HG03378 (cell line): ENCODE measurements around the gene ZNF860.
"Not testable (repeated sequence)": the region's sequence is repeated elsewhere in the genome, so short reads cannot be mapped to it uniquely, and the experiment has no call there.

Source experiments
- ATAC-seq: cut with Tn5 transposase; IDR thresholded peaks from one replicate; pipeline ENCODE4 v1.9.1; 2021; ENCODE audit warnings: mild to moderate bottlenecking, moderate library complexity; ENCODE audit not compliant: unreplicated experiment

The ZNF860 gene

DNA sequence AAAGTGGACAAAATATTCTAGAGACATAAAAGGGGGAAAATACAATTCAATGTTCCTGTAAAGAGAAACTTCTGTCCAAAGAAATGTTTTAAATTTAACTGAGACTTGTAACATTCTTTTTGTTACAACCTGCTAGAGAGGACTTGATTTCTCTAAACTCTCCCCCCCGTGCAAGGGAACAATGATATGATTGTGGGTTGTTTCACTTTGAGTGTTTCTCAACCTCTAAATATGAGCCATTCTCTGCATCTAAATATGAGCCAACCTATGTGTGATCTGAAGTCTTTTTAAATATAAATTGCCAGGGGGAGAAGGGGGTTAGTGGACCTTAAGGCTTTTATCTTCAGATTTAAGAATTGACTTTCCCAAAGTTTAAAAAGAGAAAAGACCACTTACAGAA is 14.6 kb downstream of the ZNF860 start:
- no peak for ATAC-seq

- no peak for ATAC-seq
These were observed 15.9 kb downstream of the ZNF860 start for GRCh38 chr3:31997500-31997899.

DNA sequence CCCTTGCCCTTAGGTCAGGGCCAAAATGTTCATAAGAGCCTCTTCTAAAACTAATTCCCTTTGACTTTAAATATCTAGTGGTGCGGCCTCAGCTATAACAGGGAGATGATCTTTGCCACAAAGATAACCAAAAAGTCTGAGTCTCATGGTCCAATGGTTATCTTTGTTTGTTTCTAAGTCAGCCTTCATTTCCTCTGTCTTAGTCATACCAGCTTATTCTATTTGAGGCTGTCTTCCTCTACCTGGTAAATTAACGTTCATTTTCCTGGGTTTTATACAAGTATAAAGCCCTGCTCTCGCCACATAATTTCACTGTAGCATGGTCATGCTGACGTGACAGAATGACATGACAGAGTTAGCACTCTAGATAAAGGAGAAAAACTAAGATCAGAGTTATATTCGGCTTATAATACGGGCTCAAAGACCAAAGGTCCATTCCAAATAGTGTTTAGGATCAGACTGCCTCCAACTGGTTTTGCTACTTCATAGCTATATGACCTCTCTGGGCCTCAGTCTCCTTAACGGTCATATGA is 18.4 kb downstream of the ZNF860 start:
- no peak for ATAC-seq

DNA sequence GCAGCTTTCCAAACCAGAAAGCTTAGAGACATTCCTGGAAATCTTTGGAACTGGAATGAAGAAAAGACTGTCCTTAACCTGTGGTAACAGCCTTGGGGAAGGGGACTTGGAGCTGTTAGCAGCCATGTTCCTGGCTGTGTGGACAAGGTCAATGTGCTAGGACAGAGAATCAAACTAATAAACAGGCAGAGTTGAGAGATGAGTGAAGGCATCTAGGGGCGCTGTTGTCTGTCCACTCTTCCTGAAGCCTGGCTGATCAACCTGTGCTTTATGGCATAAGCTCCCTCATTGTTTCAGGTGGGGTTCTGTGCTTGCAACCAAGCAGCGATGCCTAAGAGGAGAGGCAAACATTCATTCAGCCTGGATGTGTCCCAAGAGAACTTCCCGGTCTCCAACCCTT is 19.3 kb downstream of the ZNF860 start:
- no peak for ATAC-seq

DNA sequence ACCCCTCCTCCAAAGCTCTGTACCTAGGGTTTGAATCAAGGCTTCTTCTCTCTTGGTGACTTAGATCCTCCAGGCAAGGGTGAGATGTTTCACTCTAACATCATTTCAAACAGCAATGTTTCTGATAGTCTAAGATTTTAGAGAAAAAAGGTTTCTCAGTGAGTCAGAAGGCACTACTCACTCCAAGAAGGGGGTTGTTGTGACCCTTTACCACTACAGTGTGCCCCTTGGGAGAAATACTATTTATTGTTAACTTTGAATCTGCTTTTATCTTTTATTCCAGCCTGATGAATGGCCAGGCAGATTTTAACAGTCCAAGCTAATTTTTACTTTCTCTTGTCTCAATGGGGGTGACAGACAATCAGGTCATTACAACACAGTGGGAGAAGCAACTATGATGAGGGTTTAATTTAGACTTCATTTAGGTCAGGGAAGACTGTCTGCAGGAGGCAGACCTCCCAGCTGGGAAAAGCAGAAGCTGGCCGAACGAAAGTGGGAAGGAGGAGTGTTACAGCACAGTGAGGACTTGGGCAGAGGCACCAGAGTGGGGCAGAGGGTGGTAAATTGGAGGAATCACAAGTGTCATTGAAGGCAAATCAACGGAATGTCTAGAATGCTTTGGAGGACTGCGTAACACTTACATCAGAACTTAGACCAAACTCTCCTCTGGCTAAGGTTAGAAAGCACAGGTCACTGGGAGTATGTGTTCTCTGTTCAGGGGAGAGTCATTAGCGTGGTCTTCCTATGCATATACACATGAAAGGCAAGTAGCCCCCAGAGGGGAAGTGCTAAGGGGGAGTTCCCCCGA is 21.2 kb downstream of the ZNF860 start:
- ATAC-seq: no peak

DNA sequence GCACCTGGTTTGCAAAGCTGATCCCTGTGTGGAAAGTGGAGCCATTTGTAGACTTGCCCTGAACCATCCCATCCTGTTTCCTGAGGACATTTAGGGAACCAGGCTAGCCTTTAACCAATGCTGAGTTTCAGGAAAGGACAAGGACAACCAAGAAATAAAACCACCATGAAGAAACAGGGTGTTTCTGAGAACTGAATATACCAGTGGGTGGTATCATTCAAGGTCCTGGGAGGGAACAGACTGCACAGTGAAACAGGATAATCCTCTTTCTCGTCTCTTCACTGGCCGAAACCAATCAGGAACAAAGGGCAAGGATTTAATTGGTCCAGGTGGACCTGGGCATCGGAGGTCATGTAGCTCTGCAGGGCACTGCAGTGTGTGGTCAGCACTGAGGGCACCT is 21.8 kb downstream of the ZNF860 start:
- no peak for ATAC-seq

DNA sequence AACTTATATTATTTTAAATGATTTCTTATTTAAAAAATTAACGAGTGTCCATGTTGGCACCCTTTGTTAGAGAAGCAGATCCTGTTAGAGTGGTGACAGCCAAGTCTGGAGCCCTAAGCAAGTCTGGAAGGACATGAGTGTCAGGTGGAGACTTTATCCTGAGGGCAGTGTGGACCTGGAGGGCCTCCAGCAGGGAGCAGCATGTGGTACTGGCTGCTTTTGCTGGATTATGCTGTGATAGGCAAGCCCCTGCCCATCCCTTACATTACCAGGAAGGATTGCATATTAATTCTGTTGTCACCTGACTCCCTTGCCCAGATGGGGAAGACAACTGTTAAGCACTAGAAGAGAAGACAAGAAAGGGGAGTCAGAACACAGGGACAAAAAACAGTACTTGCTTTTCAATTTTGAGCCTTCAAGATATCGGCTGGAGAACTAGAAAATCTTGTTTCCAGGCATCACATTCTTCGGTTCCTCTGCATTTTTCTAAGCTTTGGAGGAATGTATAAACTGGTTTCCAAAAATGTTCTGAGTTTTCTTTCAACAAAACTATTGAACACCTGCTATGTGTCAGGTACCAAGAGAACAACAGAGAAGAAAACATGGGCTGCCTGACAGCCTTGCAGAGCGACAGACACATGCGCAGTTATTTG is 22.7 kb downstream of the ZNF860 start:
- ATAC-seq: no peak

- no peak for ATAC-seq
These were observed 27.6 kb downstream of the ZNF860 start for GRCh38 chr3:32009101-32009500.

GRCh38 chr3:32009957-32010356 is 28.4 kb downstream of the ZNF860 start:
- no peak for ATAC-seq

- ATAC-seq: not testable (repeated sequence)
These were observed 29.1 kb downstream of the ZNF860 start for GRCh38 chr3:32010699-32011098.

DNA sequence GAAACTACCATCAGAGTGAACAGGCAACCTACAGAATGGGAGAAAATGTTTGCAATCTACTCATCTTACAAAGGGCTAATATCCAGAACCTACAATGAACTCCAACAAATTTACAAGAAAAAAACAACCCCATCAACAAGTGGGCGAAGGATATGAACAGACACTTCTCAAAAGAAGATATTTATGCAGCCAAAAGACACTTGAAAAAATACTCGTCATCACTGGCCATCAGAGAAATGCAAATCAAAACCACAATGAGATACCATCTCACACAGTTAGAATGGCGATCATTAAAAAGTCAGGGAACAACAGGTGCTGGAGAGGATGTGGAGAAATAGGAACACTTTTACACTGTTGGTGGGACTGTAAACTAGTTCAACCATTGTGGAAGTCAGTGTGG is 34.1 kb downstream of the ZNF860 start:
- ATAC-seq: not testable (repeated sequence)

DNA sequence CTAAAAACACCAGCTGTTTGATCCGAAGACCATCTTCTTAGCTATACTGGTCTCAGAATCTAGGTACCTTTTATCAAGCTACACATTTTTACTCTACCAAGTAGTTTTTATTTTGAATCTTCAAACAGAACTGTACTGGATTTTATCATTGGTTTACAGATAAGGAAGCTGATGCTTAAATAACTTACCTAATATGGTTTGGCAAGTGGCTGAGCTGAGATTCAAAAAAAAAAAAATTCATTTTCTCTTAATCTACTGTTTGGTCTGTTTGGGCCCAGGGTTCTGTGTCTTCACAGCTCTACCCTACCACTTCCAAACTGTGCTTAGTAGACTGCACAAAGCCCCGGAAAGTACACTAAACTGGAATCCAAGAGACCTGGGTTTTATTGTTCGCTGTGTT is 35.7 kb downstream of the ZNF860 start:
- no peak for ATAC-seq

GRCh38 chr3:32018757-32019564 is 37.4 kb downstream of the ZNF860 start:
- peak; percentile 66 for ATAC-seq

- ATAC-seq: no peak
These were observed 39.6 kb downstream of the ZNF860 start for GRCh38 chr3:32021155-32021554.

DNA sequence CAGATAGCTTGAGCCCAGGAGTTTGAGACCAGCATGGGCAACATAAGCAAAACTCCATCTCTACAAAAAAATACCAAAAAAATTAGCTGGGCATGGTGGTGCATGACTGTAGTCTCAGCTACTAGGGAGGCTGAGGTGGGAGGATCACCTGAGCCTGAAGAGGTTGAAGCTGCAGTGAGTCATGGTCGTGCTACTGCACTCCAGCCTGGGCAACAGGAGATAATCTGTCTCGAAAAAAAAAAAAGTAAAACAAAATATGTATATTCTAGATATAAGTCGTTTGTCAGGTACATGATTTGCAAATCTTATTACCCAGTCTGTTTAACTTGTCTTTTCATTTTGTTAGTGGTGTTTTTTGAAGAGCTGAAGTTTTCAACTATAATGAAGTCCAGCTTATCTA is 40.2 kb downstream of the ZNF860 start:
- no peak for ATAC-seq

GRCh38 chr3:32022947-32023346 is 41.4 kb downstream of the ZNF860 start:
- no peak for ATAC-seq

DNA sequence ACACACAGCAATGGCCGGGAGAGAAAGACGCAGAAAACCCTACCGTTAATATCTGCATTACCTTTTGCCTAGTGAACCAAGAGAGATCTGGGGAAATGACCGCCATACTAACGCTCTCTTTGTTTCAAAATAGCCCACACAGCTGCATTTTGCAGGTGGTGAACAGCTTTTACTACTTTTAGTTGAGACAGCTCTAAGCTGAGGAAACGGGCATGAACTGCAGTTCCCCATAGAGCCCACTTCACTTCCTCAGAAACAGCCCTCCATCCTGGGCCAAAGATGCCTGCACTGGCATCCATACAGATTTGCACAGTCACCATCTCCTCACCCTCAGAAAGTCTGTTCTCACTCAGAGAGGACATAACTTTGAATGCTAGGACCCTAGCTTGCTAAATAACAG is 45.0 kb downstream of the ZNF860 start:
- ATAC-seq: no peak

- no peak for ATAC-seq
These were observed 56.4 kb downstream of the ZNF860 start for GRCh38 chr3:32037932-32038267.

DNA sequence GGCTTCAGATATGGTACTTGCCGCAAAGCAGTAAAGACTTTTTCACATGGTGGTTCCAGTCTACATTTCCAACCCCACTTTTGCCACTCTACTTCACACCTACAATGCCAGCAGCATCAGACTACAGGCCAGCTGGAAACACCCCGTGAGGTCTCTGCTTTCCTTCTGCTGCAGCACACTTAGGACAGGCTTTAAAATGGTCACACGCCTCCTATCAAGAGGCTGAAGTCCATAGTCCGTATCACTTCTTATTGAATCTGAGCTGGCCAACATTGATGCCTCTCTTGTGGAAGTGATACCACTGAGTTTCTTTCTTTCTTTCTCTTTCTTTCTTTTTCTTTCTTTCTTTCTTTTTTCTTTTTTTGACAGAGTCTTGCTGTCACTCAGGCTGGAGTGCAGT is 59.8 kb downstream of the ZNF860 start:
- no peak for ATAC-seq
